Prostate gland (tissue), 2 donors: ENCODE measurements around the gene HS6ST3.

Experiments
- CTCF ChIP-seq, 4 experiments: fragments of 200-600 bp in 2 of 4; fragments of 450-650 bp in 2 of 4; sonication (generic) in 2 of 4; IDR thresholded peaks; 1 replicate in 3 of 4; 2 replicates in 1 of 4; pipeline ENCODE4 v1.5.1; 2016 to 2019; ENCODE audit warnings: antibody characterized with exemption in 4 of 4, mild to moderate bottlenecking in 2 of 4, moderate library complexity in 2 of 4
- POLR2A ChIP-seq: fragments of 450-650 bp; IDR thresholded peaks from one replicate; pipeline ENCODE4 v1.6.1; 2016; ENCODE audit warnings: antibody characterized with exemption, mild to moderate bottlenecking

- TF ChIP-seq POLR2A (no peak), CTCF (IDR thresholded peaks at IDR 0.05) (no peak)
These were observed 9.2 kb upstream of the HS6ST3 start for GRCh38 chr13:96080676-96081075.
